ENCODE results near the gene SH2D6. TPM values are rescaled to one million over a fixed set of nuclear protein-coding genes. Genes with fewer than 3 reads are reported as not detected.
"Not testable (repeated sequence)": the region's sequence is repeated elsewhere in the genome, so short reads cannot be mapped to it uniquely, and the experiment has no call there.

The SH2D6 gene
- total and polyA plus RNA-seq, 7 donors, result 0.25 to 1.4 (median 0.70) TPM; not detected in 1

DNA sequence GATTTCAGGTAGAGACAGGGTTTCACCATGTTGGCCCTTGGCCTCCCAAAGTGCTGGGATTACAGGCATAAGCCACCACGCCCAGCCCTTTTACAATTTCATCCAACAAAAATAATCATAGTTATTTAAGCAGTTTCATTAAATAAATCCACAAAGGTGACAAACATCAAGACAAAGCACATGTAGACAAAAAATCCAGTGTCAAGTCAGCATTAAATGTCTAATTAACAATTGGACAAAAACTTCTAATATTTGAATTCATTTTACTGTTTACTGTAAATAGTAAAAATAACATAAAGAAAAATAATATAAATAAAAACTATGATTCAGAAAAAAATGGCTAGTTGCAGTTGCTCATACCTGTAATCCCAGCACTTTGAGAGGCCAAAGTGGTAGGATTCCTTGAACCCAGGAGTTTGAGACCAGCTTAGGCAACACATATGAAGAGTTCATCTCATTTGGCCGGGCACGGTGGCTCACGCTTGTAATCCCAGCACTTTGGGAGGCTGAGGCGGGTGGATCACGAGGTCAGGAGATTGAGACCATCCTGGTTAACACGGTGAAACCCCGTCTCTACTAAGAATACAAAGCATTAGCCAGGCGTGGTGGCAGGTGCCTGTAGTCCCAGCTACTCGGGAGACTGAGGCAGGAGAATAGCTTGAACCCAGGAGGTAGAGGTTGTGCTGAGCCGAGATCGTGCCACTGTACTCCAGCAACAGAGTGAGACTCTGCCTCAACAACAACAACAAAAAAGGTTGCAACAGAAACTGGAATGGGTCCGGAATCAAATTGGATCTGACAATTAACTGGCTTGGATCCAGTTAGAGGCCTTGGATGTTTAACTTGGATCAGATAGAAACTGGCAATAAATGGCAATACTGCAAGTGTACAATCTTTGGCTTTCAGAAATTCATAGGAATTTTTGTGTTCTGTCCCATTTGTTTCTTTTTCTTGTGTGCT is 63.6 kb downstream of the SH2D6 start:
- Histone ChIP-seq H3K4me3 (no peak overlapping the region), H3K27ac (no peak overlapping the region), H3K36me3 (ENCODE audit: insufficient read depth in 1 of 2, low read depth in 1 of 2) (no peaks in the 10 kb centered on the region), H3K27me3 (ENCODE audit: insufficient read depth in 3 of 3, low read length in 2 of 3) (no peaks in the 10 kb centered on the region), H3K9me3 (no peaks in the 10 kb centered on the region), H3K4me1 (no peaks in the 10 kb centered on the region)
- TF ChIP-seq, protein P1, sequence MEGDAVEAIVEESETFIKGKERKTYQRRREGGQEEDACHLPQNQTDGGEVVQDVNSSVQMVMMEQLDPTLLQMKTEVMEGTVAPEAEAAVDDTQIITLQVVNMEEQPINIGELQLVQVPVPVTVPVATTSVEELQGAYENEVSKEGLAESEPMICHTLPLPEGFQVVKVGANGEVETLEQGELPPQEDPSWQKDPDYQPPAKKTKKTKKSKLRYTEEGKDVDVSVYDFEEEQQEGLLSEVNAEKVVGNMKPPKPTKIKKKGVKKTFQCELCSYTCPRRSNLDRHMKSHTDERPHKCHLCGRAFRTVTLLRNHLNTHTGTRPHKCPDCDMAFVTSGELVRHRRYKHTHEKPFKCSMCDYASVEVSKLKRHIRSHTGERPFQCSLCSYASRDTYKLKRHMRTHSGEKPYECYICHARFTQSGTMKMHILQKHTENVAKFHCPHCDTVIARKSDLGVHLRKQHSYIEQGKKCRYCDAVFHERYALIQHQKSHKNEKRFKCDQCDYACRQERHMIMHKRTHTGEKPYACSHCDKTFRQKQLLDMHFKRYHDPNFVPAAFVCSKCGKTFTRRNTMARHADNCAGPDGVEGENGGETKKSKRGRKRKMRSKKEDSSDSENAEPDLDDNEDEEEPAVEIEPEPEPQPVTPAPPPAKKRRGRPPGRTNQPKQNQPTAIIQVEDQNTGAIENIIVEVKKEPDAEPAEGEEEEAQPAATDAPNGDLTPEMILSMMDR (IDR thresholded peaks at IDR 0.05), result no peak
- intact Hi-C loops (cut with DNase I), result no loop called here
- DNase-seq (no peak), ATAC-seq (no peak)
- 89 to 93% (median 91%) methylated on average over 13 of the region's 13 CpGs for WGBS, 3 donors

GRCh38 chr2:85484615-85485014 is 66.1 kb downstream of the SH2D6 start:
- ATAC-seq; intact Hi-C loops (cut with DNase I); H3K4me1 ChIP-seq; H3K36me3 ChIP-seq (ENCODE audit: insufficient read depth in 1 of 2, low read depth in 1 of 2); H3K9me3 ChIP-seq; H3K27me3 ChIP-seq (ENCODE audit: insufficient read depth in 3 of 3, low read length in 2 of 3); DNase-seq; H3K27ac ChIP-seq; H3K4me3 ChIP-seq: not testable (repeated sequence)
- WGBS, 3 donors, result 78 to 100% (median 93%) methylated on average over 1 of the region's 2 CpGs

DNA sequence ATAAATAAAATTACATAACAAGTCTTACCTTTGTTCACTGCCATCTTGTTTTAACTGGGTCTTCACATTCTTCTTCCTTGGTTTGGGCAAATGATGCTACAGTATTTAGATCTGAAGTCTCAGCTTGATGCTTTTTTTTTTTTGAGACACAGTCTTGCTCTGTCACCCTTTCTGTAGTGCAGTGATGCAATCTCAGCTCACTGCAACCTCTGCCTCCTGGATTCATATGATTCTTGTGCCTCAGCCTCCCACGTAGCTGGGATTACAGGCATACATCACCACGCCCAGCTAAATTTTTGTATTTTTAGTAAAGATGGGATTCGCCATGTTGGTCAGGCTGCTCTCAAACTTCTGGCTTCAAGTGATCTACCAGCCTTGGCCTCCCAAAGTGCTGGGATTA is 67.3 kb downstream of the SH2D6 start:
- Histone ChIP-seq H3K27me3 (ENCODE audit: insufficient read depth in 3 of 3, low read length in 2 of 3) (no peaks in the 10 kb centered on the region), H3K4me1 (no peaks in the 10 kb centered on the region), H3K4me3 (no peak overlapping the region), H3K27ac (no peak overlapping the region), H3K36me3 (ENCODE audit: insufficient read depth in 1 of 2, low read depth in 1 of 2) (no peaks in the 10 kb centered on the region), H3K9me3 (no peaks in the 10 kb centered on the region)
- 89 to 93% (median 93%) methylated on average over 3 of the region's 3 CpGs for WGBS, 3 donors
- intact Hi-C loops (cut with DNase I), result no loop called here
- ATAC-seq (no peak), DNase-seq (no peak)
- TF ChIP-seq, protein P1 (IDR thresholded peaks at IDR 0.05), result no peak

Other genes with a start within 250 kb of the SH2D6 start
- 10 to 100 TPM; 35.0 to 43.0 (median 36.9) TPM for gene TGOLN2, start 90.7 kb upstream of the SH2D6 start, total RNA-seq
- gene TGOLN2, start 90.7 kb upstream of the SH2D6 start, polyA plus RNA-seq, result 10 to 100 TPM; 14.3 to 51.7 (median 21.9) TPM
- 100 to 1,000 TPM in 1 of 4 donors, 10 to 100 TPM in 3; 28.3 to 115 (median 63.3) TPM for gene RETSAT, start 64.2 kb upstream of the SH2D6 start, total RNA-seq
- 10 to 100 TPM; 36.9 to 74.3 (median 45.6) TPM for gene RETSAT, start 64.2 kb upstream of the SH2D6 start, polyA plus RNA-seq
- 10 to 100 TPM; 16.0 to 19.2 (median 17.6) TPM for gene ELMOD3, start 63.9 kb upstream of the SH2D6 start, total RNA-seq
- 10 to 100 TPM; 17.2 to 33.2 (median 20.4) TPM for gene ELMOD3, start 63.9 kb upstream of the SH2D6 start, polyA plus RNA-seq
- 10 to 100 TPM in 1 of 4 donors, 1 to 10 TPM in 3; 4.2 to 11.1 (median 8.6) TPM for gene CAPG, start 8.3 kb upstream of the SH2D6 start, total RNA-seq
- gene CAPG, start 8.3 kb upstream of the SH2D6 start, polyA plus RNA-seq, result 10 to 100 TPM in 1 of 3 donors, 1 to 10 TPM in 2; 2.8 to 10.2 (median 6.6) TPM
- 100 to 1,000 TPM; 127 to 356 (median 183) TPM for gene MAT2A, start 120.5 kb downstream of the SH2D6 start, total RNA-seq
- 100 to 1,000 TPM in 2 of 3 donors, 10 to 100 TPM in 1; 55.9 to 252 (median 134) TPM for gene MAT2A, start 120.5 kb downstream of the SH2D6 start, polyA plus RNA-seq
- 10 to 100 TPM; 20.1 to 25.3 (median 22.1) TPM for gene GGCX, start 142.8 kb downstream of the SH2D6 start, total RNA-seq
- gene GGCX, start 142.8 kb downstream of the SH2D6 start, polyA plus RNA-seq, result 10 to 100 TPM; 19.0 to 35.6 (median 30.7) TPM
- gene VAMP8, start 158.9 kb downstream of the SH2D6 start, total RNA-seq, result 10 to 100 TPM; 11.7 to 15.7 (median 12.4) TPM
- gene VAMP8, start 158.9 kb downstream of the SH2D6 start, polyA plus RNA-seq, result 10 to 100 TPM; 16.6 to 25.4 (median 23.2) TPM
- 10 to 100 TPM; 58.1 to 95.0 (median 83.2) TPM for gene VAMP5, start 165.7 kb downstream of the SH2D6 start, total RNA-seq
- 100 to 1,000 TPM; 106 to 149 (median 128) TPM for gene VAMP5, start 165.7 kb downstream of the SH2D6 start, polyA plus RNA-seq
- gene RNF181, start 177.0 kb downstream of the SH2D6 start, total RNA-seq, result 100 to 1,000 TPM in 1 of 4 donors, 10 to 100 TPM in 3; 84.7 to 107 (median 90.0) TPM
- gene RNF181, start 177.0 kb downstream of the SH2D6 start, polyA plus RNA-seq, result 100 to 1,000 TPM; 156 to 212 (median 184) TPM
- 10 to 100 TPM; 20.1 to 54.3 (median 30.9) TPM for gene TMEM150A, start 184.0 kb downstream of the SH2D6 start, total RNA-seq
- gene TMEM150A, start 184.0 kb downstream of the SH2D6 start, polyA plus RNA-seq, result 10 to 100 TPM; 17.4 to 82.6 (median 40.3) TPM
- 10 to 100 TPM; 43.4 to 61.9 (median 47.5) TPM for gene C2orf68, start 193.4 kb downstream of the SH2D6 start, total RNA-seq
- 10 to 100 TPM; 26.9 to 76.0 (median 43.8) TPM for gene C2orf68, start 193.4 kb downstream of the SH2D6 start, polyA plus RNA-seq
- gene USP39, start 197.5 kb downstream of the SH2D6 start, total RNA-seq, result 10 to 100 TPM; 39.0 to 61.8 (median 45.6) TPM
- gene USP39, start 197.5 kb downstream of the SH2D6 start, polyA plus RNA-seq, result 100 to 1,000 TPM in 1 of 3 donors, 10 to 100 TPM in 2; 53.7 to 104 (median 58.3) TPM
- gene SFTPB, start 249.5 kb downstream of the SH2D6 start, total RNA-seq, result 1 to 10 TPM in 2 of 4 donors, under 1 TPM in 2; 0.25 to 1.1 (median 0.96) TPM
- gene SFTPB, start 249.5 kb downstream of the SH2D6 start, polyA plus RNA-seq, result 1 to 10 TPM in 1 of 3 donors, under 1 TPM in 2; 0.04 to 1.5 (median 0.98) TPM